Fibroblast of skin of left biceps (primary cell): ENCODE measurements around the gene ANKS1B.
"Not testable (repeated sequence)": the region's sequence is repeated elsewhere in the genome, so short reads cannot be mapped to it uniquely, and the experiment has no call there.

Source experiments
- DNase-seq, 2 experiments: peaks; one replicate each; pipeline ENCODE4 v3.0.0-alpha.2; 2013; ENCODE audit warnings: low read depth in 2 of 2

Gene ANKS1B

DNA sequence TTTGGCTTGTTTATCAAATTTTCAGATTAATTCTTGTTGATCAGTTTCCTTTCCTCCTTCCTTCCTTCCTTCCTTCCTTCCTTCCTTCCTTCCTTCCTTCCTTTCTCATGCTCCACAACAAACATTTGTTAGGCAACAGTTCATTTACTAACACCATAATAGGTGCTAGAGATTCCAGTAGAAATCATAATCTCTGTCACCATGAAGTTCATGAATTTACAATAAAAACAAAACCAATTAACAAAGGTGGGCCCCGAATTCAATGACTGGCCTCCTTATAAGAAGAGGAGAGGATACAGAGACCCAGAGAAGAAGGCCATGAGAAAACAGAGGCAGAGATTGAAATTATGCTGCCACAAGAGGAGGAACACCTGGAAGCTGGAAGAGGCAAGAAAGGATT is 604.0 kb downstream of the ANKS1B start:
- DNase-seq, result no peak

DNA sequence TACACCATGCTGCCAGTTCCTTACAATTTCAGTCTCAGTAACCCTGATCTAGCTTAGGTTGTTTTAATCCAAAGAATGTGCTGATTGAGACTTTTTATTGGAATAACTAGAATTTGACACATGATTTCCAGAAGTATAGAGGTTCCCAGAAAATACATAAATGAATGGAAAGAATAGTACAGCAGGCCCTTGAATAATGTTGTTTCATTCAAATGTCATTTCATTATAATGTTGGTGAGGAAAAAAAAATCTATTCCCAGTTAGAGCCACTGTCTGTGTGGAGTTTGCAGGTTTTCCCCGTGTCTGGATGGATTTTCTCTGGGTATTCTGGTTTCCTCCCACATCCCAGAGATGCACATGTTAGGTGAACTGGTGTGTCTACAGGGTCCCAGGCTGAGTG is 610.7 kb downstream of the ANKS1B start:
- no peak for DNase-seq

DNA sequence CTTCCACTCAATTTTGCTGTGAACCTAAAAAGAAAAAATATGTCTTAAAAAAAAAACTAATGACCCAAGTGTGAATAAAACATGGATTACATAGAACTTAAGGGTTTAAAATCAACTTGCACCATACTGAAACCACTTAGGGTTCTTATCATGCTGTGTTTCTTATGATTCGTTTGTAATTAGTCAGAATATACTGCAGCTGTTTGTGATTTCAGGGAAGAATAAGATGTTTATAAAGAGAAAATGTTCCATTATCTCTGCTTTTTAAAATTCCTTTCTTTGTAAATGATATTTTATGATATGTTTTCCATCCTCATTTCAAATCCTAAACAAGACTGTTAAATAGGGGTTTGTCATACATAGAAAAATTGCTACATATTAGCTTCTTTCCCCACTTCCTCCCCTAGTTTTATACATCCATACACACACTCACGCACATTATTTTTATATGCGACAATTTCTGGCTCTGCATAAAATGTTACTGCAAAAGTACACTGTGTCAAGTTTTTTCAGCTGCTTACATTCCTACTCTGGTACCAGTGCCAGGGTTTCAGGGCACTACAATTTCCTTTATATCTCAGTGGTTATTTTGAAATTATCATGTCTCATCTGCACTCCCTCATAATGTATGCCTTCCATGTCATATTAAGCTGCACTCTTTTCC is 612.3 kb downstream of the ANKS1B start:
- DNase-seq, result no peak

DNA sequence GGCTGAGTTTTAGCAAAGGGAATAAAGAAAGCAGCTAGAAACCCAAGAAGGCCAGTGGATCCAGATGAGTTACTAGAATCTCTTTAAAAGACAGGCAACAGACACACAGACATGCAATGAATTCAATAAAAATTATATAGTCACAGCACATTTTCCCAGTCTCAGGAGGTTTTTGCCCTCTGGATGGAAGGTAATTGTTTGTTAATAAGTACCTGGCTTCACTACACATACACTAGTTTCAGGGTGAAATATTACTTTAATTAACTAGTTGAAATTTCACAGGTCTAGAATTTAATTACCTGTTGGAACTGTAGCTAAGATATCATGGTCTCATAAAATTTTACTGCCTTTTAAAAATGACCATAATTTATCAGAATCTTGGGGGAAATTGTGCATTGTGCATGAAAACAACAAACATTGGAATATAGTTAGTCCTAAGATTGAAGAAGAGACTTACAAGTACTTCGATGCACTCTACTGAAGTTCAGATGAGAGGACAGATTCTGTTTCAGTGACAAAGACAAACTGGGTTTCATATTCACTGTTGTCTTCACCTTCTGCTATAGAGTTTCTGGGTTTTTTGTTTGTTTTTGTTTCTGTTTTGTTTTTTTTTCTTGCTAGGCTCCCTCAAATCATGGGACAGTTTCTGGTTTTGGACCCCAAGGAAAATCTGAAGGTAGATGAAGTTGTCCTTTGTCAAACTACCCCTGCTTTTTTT is 614.2 kb downstream of the ANKS1B start:
- no peak for DNase-seq

DNA sequence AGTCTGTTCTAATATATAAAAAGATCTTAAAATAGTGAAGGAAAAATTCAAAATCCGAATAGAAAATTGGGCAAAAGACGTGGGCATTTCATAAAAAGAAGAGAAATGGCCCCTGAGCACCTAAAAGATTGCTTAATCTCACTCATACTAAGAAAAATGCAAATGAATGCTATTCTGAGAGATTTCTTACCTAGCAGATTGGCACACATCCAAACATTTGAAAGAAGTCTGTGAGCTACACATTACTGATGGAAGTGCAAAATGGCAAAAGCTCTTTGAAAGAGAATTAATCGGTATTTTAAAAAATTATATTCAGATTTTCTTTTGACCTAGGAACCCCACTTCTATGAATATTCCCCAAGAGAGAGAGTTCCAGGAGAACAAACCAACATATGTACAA is 617.6 kb downstream of the ANKS1B start:
- DNase-seq, result no peak

DNA sequence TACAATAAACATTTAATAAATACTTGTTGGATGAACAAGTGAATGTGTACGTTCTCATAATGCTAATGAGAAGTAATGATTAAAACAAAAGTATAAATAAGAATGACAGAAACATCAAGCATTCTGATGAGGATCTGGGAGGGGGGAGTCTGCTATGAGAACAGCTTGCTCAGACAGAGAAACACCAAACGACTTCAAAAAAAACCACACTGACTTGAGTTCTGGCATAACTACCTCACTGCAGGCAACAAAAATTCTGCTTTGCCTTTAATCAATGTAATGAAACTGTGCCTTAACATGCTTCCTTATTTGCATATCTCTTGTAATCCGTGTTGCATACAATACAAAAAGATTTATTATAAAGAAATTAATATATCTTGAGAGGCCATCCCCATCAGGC is 632.5 kb downstream of the ANKS1B start:
- DNase-seq, result no peak

DNA sequence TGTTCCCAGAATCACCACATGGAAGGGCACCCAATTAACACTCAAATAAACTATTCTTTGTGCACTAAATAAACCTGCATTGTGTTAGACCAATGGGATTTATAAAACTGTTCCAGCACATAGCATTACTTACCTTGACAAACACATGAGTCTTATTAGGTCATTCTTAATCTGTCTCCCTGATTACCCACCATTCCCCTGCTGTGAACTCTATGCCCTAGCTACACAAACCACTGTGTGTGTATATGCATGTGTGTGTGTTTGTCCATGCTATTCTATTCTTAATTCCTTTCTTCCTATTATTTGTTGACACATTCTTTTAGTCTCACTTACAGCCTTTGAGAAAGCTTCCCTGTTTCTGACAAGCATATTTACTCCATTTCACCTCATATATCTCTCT is 640.8 kb downstream of the ANKS1B start:
- DNase-seq, result no peak

DNA sequence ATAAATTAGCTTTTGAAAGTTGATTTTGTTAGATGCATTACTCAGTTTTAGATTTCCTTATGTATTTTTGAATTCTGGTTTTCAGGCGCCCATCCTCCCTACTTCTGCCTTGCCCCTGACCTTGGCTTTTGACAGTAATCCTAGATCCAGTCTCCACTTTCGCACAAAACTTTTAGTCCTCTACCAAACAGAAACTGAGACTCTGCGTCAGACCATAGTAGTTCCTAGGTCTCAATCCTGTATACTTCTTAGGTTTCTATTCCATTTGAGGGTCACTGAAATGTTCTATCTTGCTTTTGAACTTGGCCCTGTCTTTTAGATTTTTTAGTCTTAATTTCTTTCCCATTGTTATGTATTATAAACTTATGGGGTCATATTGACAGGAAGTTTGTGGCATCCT is 645.1 kb downstream of the ANKS1B start:
- DNase-seq, result no peak

DNA sequence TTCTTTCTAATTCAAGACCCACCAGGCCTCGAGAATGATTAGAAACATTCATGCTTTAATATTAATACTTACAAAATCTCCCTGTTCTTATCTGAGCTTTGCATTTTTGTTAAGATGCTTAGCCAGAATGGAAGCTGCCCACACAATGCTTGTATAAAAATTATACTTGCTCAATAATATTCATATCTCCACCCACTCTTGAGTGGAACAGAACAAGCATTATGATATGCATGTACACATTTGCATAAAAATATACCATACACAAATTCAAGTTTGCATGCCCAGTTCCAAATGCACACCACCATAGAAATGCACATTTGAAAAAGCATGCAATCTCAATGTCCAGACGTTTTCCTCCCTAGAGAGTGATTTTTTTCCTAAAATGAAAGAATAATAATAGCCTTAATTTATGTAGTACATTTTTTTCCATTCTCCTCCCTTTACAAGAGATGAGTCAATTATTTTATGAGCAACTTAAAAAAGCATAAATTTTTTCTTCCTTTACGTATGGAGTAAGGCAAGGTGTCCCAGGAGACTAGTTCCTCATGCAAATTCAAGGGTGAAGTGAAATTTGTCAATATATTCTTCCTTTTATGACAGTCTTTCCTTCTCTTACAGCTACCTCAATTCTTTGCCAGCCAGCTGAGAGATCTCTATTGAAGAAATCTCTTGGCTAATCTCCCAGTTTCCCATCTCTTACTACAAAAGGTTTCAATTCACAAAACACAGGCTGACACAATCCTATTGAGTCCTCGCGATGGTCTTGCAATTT is 650.3 kb downstream of the ANKS1B start:
- no peak for DNase-seq

DNA sequence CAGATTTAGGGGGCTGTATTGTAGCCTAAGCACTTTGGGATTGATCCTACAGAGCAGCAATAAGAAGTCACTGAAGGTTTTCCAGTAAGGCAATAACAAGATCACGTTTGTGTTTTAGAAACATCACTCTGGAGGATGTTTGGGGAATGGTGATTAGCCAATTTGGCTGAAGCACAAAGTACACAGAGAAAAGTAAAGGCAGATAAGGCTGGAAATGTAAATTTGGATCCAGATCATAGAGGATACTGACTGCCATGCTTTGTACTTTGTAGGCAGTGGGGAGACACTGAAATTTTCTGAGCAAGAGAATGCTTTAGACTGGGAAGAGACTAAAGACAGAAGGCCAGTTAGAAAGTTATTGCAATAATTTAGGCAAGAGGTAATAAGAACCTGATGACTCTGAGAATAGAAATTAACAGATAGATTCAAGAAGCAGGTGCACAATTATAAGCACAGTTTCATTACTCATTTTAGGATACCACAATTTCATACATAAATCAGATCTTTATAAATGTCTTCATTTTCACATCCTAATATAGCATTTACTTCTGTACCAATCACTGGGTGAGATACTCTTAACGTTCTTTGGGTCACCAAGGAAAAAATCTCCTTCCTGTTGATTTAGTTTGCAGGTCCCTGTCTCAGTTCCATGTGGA is 651.7 kb downstream of the ANKS1B start:
- no peak for DNase-seq

DNA sequence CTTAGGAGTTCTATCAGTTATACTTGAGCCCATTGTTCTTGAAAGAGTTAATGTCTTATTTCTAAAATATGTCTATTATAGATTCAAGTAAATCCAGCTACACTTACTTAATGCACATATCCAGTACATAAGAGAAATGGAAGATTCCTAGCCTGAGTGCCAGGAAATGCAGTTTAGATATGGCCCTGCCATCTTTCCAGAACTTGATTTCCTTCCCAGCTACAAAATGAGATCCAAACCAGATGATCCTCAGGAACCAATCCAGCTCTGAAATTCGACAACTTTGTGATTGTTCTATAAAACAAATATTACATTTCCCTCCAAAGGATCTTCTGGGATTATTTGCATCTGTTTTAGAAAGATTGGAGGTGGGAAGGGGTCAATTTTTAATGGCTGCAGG is 654.5 kb downstream of the ANKS1B start:
- no peak for DNase-seq

DNA sequence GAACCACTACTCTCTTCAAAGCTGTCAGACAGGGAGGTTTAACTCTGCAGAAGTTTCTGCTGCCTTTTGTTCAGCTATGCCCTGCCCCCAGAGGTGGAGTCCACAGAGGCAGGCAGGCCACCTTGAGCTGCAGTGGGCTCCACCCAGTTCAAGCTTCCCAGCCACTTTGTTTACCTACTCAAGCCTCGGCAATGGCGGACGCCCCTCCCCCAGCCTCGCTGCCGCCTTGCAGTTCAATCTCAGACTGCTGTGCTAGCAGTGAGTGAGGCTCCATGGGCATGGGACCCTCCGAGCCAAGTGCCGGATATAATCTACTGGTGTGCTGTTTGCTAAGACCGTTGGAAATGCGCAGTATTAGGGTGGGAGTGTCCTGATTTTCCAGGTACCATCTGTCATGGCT is 663.5 kb downstream of the ANKS1B start:
- DNase-seq, result not testable (repeated sequence)

DNA sequence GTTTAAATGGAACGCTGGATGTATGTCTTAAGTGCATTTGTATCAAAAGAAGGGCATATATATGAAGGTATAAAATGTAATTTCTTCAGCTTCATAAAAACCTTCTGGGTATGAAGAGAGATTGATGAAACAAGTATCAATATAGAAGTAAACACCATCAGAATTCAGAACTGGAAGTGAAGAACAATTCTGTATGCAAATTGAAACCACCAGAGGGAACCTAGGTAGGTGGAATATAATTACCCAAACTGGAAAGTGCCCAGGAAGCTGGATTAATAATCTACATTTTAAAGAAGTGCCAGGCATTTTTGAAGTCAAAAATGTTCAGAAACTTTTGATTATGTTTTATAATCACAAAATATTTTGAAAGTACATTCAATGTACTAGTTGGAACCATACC is 673.4 kb downstream of the ANKS1B start:
- DNase-seq, result no peak

DNA sequence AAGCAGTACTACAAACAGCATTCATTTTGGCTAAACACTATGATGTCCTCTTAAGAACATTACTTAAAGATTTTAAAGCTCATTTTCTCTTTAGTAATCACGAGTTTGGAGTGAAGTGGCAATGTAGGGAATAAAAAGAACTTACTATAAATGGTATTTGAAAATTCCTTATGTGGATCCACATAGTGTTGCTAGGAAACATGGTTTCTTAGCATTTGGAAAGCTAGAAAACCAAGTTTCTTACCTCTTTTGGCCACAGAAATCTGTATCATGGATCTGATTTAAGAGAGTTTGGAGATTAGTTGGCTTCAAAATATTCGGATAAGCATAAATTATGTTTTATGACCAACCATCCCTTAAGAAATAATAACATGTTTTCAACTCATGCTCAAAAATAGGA is 674.9 kb downstream of the ANKS1B start:
- no peak for DNase-seq

DNA sequence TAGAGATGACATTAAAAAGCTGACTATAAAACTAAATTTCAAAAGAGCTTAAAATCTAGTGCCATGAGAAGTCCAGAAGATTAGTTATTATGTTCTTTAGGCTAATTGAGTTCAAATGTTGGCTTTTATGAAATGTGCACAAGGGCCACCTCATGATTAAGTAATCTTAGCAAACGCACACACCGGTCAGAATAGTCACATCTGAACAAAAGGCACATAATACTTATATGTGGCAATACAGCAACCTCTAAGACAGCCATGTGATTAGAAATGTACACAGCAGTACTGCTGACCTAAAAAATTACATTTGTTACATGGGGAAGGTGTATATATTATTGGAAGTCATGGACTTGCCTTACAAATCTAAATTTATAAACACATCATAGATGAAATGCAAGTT is 681.9 kb downstream of the ANKS1B start:
- no peak for DNase-seq

DNA sequence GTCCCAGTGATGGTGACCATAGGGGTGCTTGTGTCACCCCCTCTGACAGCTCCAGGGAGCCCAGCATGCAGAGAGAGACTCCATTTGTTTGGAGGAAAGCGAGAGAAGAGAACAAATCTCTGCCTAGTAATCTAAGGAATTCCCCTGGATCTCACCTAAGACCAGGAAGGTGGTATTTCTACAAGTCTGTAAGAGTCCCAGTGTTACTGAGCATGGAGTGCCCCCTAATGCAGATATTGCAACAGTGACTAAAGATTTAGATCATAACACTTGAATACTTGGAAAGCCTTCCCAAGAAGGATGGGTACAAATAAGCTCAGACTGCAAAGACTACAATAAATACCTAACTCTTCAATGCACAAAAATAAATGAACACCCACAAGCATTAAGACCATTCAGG is 697.6 kb downstream of the ANKS1B start:
- no peak for DNase-seq

DNA sequence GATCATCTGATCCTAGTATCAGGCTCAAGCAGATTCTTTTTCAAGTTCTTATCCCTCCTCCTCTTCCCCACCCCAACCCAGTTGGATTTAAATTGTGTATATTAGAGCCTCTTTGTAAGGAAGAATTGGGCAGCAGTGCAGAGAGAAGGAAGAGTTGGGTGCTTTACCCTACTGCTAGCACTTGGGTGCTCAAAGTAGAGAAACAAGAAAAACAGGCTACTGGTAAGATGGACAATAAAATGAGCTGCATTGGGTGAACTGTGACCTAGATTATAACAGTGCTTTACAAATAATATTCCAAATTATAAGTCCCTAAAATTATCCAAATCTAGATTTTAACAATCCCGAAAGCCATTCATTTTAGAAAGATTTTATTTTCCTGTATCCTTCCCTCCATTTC is 700.6 kb downstream of the ANKS1B start:
- DNase-seq, result no peak

DNA sequence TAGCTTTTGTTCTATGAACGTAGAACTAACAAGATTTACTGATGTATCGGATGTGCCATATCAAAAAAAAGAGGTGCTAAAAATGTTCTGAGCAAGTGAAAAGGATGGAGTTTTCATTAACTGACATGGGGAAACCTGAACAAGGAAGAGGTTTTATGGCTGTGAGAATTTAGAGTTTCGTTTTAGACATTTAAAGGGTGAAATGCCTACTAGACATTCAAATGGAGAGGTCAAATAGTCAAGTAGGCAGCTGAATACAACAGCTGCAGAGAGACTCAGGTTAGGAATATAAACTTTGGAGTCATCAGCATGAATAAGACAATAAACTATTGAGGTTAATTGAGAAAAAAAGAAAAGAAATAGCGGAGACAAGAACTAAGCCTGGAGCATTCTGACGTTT is 702.1 kb downstream of the ANKS1B start:
- DNase-seq, result no peak

DNA sequence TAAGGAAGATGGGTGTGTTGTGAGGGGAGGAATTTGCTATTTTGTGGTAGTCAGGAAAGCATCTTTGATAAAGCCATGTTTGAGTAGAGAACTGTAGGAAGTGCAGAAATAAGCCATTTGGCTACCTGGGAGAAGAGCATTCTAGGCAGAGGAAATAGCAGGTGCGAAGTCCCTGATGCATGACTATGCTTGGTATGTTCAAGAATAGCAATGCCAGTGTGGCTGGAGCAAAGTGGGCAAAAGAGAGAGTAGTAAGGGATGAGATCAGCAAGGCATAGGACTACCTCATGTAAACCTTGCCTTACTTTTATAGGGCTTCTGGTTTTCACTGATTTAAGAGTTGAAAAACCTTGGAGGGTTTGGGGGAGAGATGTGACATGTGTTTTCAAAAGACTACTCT is 702.6 kb downstream of the ANKS1B start:
- DNase-seq, result no peak

DNA sequence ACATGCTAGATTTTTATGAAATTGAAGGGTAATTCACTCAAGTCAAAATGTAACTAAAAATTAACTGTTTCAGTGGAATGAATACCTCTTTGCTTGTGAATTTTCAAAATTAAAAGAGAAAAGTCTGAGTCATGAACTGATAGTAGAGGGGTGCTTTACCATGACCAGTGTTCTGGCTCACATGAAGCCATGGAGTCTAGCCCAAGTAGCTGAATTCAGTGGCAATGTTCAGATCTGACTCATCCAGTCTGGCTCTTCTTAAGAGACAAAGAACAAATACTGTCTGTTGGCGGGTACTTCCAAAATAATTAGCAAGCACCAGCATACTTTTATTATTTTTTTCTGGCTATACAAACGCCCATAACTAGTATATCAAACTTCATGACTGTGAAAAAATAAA is 703.5 kb downstream of the ANKS1B start:
- DNase-seq, result no peak

DNA sequence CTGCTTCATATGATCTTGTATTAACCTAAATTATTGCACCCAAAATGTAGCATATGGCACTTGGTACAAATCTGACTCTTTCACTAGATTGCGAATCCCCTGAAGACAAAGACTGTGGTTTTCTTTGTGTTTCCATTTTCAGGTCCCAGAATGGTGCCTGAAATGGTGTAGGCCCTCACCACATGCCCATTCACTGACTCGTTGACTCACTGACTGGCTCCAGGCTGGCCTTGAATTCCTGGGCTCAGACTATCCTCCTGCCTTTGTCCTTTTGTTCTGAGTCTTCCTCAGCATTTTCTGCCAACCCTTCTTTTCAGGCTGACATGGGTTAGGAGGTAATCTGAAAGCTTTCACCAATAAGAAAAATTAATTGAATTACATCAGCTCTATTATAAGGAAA is 705.8 kb downstream of the ANKS1B start:
- DNase-seq, result no peak

DNA sequence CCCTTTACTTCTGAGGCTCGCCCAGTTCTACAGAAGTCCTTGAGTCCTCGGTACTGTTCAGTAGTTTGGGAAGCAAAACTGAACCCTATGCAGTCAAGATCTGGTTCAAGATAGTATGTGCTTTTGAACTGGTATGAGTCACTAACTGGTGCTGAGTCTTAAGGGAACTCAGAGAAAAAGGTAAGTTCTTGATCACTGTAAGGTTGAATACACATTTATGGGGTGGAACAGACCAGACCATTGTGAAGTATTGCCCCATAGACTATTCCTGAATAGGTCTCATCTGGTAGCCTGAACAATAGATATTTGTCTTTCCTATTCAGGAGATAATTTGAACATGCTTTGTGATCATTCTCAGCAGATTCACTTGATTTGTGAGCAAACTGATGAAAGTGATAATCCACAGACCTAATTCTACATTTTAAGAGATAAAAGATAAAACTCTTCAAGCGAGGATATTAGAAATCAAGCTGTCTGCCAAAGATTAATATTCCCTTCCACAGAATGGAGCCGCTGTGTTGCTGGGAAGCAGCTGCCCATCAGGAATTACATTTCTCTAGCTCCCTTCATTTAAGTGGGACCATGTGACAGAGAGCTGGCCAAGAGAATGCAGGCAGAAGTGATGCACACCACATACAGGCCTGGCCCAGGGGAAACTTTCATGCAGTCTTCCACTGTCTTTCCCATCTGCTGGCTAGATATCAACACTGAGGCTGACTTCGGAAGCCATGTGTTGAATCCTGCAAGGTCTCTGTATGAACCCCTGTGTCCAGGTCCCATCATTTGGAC is 707.0 kb downstream of the ANKS1B start:
- DNase-seq, result no peak
